Measurements from ENCODE around the gene ESRRA.

The ESRRA gene

GRCh38 chr11:64333556-64333955, 28.2 kb downstream of the ESRRA start:
- H3K4me3 ChIP-seq (ENCODE audit: low read depth, low read length) = no peak overlapping the region
- in situ Hi-C loops (cut with HindIII; ENCODE audit: low sequenced_read_pairs) = no loop called here
- TF ChIP-seq CTCF (IDR thresholded peaks at IDR 0.05; ENCODE audit: low read depth, low read length) = no peak
- DNase-seq (ENCODE audit: low read depth, low spot score) = no peak

- DNase-seq (ENCODE audit: low read depth, low spot score) = peak; percentile 82
- no peak overlapping the region for H3K4me3 ChIP-seq (ENCODE audit: low read depth, low read length)
- no peak for TF ChIP-seq CTCF (IDR thresholded peaks at IDR 0.05; ENCODE audit: low read depth, low read length)
- in situ Hi-C loops (cut with HindIII; ENCODE audit: low sequenced_read_pairs) = no loop called here
Measured at GRCh38 chr11:64334764-64335735, 29.7 kb downstream of the ESRRA start.

- no peak overlapping the region for H3K4me3 ChIP-seq (ENCODE audit: low read depth, low read length)
- in situ Hi-C loops (cut with HindIII; ENCODE audit: low sequenced_read_pairs) = no loop called here
- no peak for TF ChIP-seq CTCF (IDR thresholded peaks at IDR 0.05; ENCODE audit: low read depth, low read length)
- no peak for DNase-seq (ENCODE audit: low read depth, low spot score)
Measured at GRCh38 chr11:64337538-64338249, 32.4 kb downstream of the ESRRA start.

GRCh38 chr11:64338716-64339115, 33.4 kb downstream of the ESRRA start:
- no peak for DNase-seq (ENCODE audit: low read depth, low spot score)
- H3K4me3 ChIP-seq (ENCODE audit: low read depth, low read length) = no peak overlapping the region
- in situ Hi-C loops (cut with HindIII; ENCODE audit: low sequenced_read_pairs) = no loop called here
- no peak for TF ChIP-seq CTCF (IDR thresholded peaks at IDR 0.05; ENCODE audit: low read depth, low read length)

- no peak for TF ChIP-seq CTCF (IDR thresholded peaks at IDR 0.05; ENCODE audit: low read depth, low read length)
- in situ Hi-C loops (cut with HindIII; ENCODE audit: low sequenced_read_pairs) = no loop called here
- H3K4me3 ChIP-seq (ENCODE audit: low read depth, low read length) = no peak overlapping the region
- no peak for DNase-seq (ENCODE audit: low read depth, low spot score)
Measured at GRCh38 chr11:64339286-64339685, 34.0 kb downstream of the ESRRA start.

GRCh38 chr11:64339754-64340408, 34.6 kb downstream of the ESRRA start, which contains the start of gene CCDC88B:
Gene CCDC88B (plus strand): TSS chr11:64340204. CDS start chr11:64340267, 63 bp downstream.
- no peak for DNase-seq (ENCODE audit: low read depth, low spot score)
- TF ChIP-seq CTCF (IDR thresholded peaks at IDR 0.05; ENCODE audit: low read depth, low read length) = no peak
- in situ Hi-C loops (cut with HindIII; ENCODE audit: low sequenced_read_pairs) = no loop called here
- no peak within 1 kb of the TSS for H3K4me3 ChIP-seq (ENCODE audit: low read depth, low read length)
